HepG2 (cell line): ENCODE results near the gene ACVR1B. TPM values are rescaled to one million over a fixed set of nuclear protein-coding genes. Genes with fewer than 3 reads are reported as not detected.

Experiments
- BHLHE40 ChIP-seq: IDR thresholded peaks from 2 replicates; pipeline ENCODE4 v1.6.1; 2011; ENCODE audit warnings: low read length, improper control_type of control experiment
- EP300 ChIP-seq, 3 experiments: sonication (generic) in 1 of 3; formaldehyde crosslinking in 1 of 3; IDR thresholded peaks; 2 replicates each; pipeline versions ENCODE4 v1.5.1 to v1.6.1; 2011 to 2020; ENCODE audit warnings: low read depth in 2 of 3, low read length in 2 of 3, borderline replicate concordance in 1 of 3, improper control_type of control experiment in 1 of 3, mild to moderate bottlenecking in 1 of 3, missing genetic modification reagents in 1 of 3, moderate library complexity in 1 of 3
- HDAC6 ChIP-seq: fragments of 200-600 bp; sonication (generic); IDR thresholded peaks from 2 replicates; pipeline ENCODE4 v1.7.0; 2017; ENCODE audit warnings: mild to moderate bottlenecking, antibody characterized with exemption, low read length, low read depth
- HMGA1 ChIP-seq: sonication (generic); formaldehyde crosslinking; conservative IDR thresholded peaks from 2 replicates; pipeline ENCODE4 v1.4.0; 2020; ENCODE audit warnings: missing genetic modification reagents
- HOXD1 ChIP-seq: sonication (generic); formaldehyde crosslinking; IDR thresholded peaks from 2 replicates; pipeline ENCODE4 v1.5.0; 2020; ENCODE audit warnings: missing genetic modification reagents
- ISL2 ChIP-seq: sonication (generic); formaldehyde crosslinking; IDR thresholded peaks from 2 replicates; pipeline ENCODE4 v1.5.0; 2020; ENCODE audit warnings: missing genetic modification reagents
- KAT8 ChIP-seq: IDR thresholded peaks from 2 replicates; pipeline ENCODE4 v1.6.1; 2016; ENCODE audit warnings: missing genetic modification reagents, missing compliant biosample characterization
- SUZ12 ChIP-seq: fragments of 150-350 bp; IDR thresholded peaks from 2 replicates; pipeline ENCODE4 v1.6.1; 2014; ENCODE audit warnings: low read depth, low read length
- TOE1 ChIP-seq: sonication (generic); formaldehyde crosslinking; IDR thresholded peaks from 2 replicates; pipeline ENCODE4 v1.4.0; 2020; ENCODE audit warnings: mild to moderate bottlenecking, missing genetic modification reagents
- ZNF333 ChIP-seq: sonication (generic); formaldehyde crosslinking; IDR thresholded peaks from 2 replicates; pipeline ENCODE4 v1.4.0; 2020; ENCODE audit warnings: mild to moderate bottlenecking, missing genetic modification reagents, borderline replicate concordance
- ZNF549 ChIP-seq: sonication (generic); formaldehyde crosslinking; IDR thresholded peaks from 2 replicates; pipeline ENCODE4 v1.5.0; 2020; ENCODE audit warnings: missing genetic modification reagents
- ZNF629 ChIP-seq: sonication (generic); formaldehyde crosslinking; conservative IDR thresholded peaks from 2 replicates; pipeline ENCODE4 v1.5.0; 2020; ENCODE audit warnings: missing genetic modification reagents
- ZNF7 ChIP-seq: IDR thresholded peaks from 2 replicates; pipeline ENCODE4 v1.6.1; 2016; ENCODE audit warnings: missing biosample characterization, missing genetic modification reagents
- ZNF839 ChIP-seq: sonication (generic); formaldehyde crosslinking; IDR thresholded peaks from 2 replicates; pipeline ENCODE4 v1.4.0; 2020; ENCODE audit warnings: missing genetic modification reagents, mild to moderate bottlenecking, borderline replicate concordance
- polyA plus RNA-seq, 8 experiments: library from polyadenylated mRNA; depleted of rRNA in 3 of 8; stranded (reverse) in 7 of 8; unstranded in 1 of 8; fragments of >200 nt; fragmentation: Illumina TruSeq in 4 of 8; extraction: Trizol in 4 of 8; gene quantifications; 2 replicates each; pipeline versions ENCODE4 v1.2.1 to v1.2.3, GENCODE V29; 2011 to 2016; ENCODE audit warnings: low read depth in 4 of 8, missing spikeins in 1 of 8, mixed read lengths in 1 of 8; ENCODE audit not compliant: insufficient read depth in 1 of 8
- total RNA-seq, 5 experiments: library from RNA; depleted of rRNA; stranded (reverse); fragments of >200 nt; fragmentation: Illumina TruSeq; extraction: Trizol; gene quantifications; 2 replicates each; pipeline ENCODE4 v1.2.3, GENCODE V29; 2016; ENCODE audit warnings: low read depth in 1 of 5
- TF ChIP-seq, protein P1 (sequence below): sonication (generic); formaldehyde crosslinking; IDR thresholded peaks from 2 replicates; pipeline ENCODE4 v1.9.0; 2022; ENCODE audit warnings: low read depth, missing genetic modification reagents
- TF ChIP-seq, protein P2 (sequence below): fragments of 450-650 bp; IDR thresholded peaks from 2 replicates; pipeline ENCODE4 v1.6.1; 2017
- TF ChIP-seq, protein P3 (sequence below): sonication (generic); formaldehyde crosslinking; IDR thresholded peaks from 2 replicates; pipeline ENCODE4 v1.4.0; 2020; ENCODE audit warnings: mild to moderate bottlenecking, missing genetic modification reagents
- TF ChIP-seq, protein P4 (sequence below): sonication (generic); formaldehyde crosslinking; IDR thresholded peaks from 2 replicates; pipeline ENCODE4 v1.4.0; 2020; ENCODE audit warnings: missing genetic modification reagents
- TF ChIP-seq, protein P5 (sequence below): IDR thresholded peaks from 2 replicates; pipeline ENCODE4 v1.6.1; 2016; ENCODE audit warnings: control low read depth
- TF ChIP-seq, protein P6 (sequence below): sonication (generic); formaldehyde crosslinking; IDR thresholded peaks from 2 replicates; pipeline ENCODE4 v1.8.1; 2023; ENCODE audit warnings: mild to moderate bottlenecking, missing genetic modification reagents, borderline replicate concordance

The ACVR1B gene
- total and polyA plus RNA-seq, 2 of the 13 experiments (the other 11 are each of a cell fraction or from before 2014, with no cell fraction given) = 8.9 to 12.1 TPM

DNA sequence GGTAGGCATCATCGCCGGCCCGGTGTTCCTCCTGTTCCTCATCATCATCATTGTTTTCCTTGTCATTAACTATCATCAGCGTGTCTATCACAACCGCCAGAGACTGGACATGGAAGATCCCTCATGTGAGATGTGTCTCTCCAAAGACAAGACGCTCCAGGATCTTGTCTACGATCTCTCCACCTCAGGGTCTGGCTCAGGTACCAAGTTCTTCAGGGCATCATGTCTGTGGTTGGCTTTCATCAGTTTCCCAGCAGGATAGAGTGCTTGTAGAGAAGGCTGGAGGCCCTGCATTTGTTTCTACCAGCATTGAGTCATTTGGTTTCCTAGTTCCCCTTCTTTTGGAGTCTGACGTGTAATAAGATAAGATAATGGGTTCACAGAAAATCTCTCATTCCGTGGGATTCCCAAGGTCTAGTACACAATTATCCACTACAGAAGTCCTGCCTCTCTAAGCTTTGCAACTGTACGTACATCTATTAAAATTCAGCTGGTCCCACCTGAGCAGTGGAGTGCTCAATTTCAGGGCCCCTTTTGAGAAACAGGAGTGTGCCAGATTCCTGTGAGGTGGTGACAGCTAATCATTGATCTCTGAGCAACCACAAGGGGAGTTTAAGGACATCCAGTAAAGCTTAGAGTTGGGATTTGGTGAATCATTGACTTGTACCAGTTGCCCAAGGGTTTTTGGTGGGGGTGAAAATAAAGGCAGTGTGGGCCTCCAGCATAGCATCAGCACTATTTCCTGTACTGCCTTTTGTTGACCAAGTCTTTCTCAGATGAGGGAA, 25.1 kb downstream of the ACVR1B start (continued):
- TF ChIP-seq BHLHE40 = no peak
- no peak for TF ChIP-seq TOE1 (CRISPR knock-in tag)
- TF ChIP-seq SUZ12 = no peak
- no peak for TF ChIP-seq ZNF629 (CRISPR knock-in tag)
- no peak for TF ChIP-seq HOXD1 (CRISPR knock-in tag)
- TF ChIP-seq, protein P1, sequence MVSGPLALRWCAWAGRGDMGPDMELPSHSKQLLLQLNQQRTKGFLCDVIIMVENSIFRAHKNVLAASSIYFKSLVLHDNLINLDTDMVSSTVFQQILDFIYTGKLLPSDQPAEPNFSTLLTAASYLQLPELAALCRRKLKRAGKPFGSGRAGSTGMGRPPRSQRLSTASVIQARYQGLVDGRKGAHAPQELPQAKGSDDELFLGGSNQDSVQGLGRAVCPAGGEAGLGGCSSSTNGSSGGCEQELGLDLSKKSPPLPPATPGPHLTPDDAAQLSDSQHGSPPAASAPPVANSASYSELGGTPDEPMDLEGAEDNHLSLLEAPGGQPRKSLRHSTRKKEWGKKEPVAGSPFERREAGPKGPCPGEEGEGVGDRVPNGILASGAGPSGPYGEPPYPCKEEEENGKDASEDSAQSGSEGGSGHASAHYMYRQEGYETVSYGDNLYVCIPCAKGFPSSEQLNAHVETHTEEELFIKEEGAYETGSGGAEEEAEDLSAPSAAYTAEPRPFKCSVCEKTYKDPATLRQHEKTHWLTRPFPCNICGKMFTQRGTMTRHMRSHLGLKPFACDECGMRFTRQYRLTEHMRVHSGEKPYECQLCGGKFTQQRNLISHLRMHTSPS = 0 out of 2 replicates have a peak, but pooled peaks have one; percentile 36
- peak in 1 of 2 experiments; percentile 45; a peak in 1 of 4 replicates for TF ChIP-seq EP300 (IDR thresholded peaks at IDR 0.05; ENCODE audit: low read depth in 2 of 2, low read length in 2 of 2)
- no peak for TF ChIP-seq EP300 (CRISPR knock-in tag; IDR thresholded peaks at IDR 0.05; ENCODE audit: borderline replicate concordance)
- TF ChIP-seq HDAC6 = no peak
- TF ChIP-seq HMGA1 (CRISPR knock-in tag) = no peak
- peak; percentile 23; the same call in 1 of the 2 replicates for TF ChIP-seq KAT8 (CRISPR knock-in tag)
- TF ChIP-seq, protein P2, sequence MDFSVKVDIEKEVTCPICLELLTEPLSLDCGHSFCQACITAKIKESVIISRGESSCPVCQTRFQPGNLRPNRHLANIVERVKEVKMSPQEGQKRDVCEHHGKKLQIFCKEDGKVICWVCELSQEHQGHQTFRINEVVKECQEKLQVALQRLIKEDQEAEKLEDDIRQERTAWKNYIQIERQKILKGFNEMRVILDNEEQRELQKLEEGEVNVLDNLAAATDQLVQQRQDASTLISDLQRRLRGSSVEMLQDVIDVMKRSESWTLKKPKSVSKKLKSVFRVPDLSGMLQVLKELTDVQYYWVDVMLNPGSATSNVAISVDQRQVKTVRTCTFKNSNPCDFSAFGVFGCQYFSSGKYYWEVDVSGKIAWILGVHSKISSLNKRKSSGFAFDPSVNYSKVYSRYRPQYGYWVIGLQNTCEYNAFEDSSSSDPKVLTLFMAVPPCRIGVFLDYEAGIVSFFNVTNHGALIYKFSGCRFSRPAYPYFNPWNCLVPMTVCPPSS = no peak
- TF ChIP-seq, protein P3, sequence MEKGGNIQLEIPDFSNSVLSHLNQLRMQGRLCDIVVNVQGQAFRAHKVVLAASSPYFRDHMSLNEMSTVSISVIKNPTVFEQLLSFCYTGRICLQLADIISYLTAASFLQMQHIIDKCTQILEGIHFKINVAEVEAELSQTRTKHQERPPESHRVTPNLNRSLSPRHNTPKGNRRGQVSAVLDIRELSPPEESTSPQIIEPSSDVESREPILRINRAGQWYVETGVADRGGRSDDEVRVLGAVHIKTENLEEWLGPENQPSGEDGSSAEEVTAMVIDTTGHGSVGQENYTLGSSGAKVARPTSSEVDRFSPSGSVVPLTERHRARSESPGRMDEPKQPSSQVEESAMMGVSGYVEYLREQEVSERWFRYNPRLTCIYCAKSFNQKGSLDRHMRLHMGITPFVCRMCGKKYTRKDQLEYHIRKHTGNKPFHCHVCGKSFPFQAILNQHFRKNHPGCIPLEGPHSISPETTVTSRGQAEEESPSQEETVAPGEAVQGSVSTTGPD (CRISPR knock-in tag) = peak; percentile 85
- no peak for TF ChIP-seq ZNF7 (CRISPR knock-in tag)
- 0 out of 2 replicates have a peak, but pooled peaks have one; percentile 54 for TF ChIP-seq ISL2 (CRISPR knock-in tag)
- TF ChIP-seq, protein P4, sequence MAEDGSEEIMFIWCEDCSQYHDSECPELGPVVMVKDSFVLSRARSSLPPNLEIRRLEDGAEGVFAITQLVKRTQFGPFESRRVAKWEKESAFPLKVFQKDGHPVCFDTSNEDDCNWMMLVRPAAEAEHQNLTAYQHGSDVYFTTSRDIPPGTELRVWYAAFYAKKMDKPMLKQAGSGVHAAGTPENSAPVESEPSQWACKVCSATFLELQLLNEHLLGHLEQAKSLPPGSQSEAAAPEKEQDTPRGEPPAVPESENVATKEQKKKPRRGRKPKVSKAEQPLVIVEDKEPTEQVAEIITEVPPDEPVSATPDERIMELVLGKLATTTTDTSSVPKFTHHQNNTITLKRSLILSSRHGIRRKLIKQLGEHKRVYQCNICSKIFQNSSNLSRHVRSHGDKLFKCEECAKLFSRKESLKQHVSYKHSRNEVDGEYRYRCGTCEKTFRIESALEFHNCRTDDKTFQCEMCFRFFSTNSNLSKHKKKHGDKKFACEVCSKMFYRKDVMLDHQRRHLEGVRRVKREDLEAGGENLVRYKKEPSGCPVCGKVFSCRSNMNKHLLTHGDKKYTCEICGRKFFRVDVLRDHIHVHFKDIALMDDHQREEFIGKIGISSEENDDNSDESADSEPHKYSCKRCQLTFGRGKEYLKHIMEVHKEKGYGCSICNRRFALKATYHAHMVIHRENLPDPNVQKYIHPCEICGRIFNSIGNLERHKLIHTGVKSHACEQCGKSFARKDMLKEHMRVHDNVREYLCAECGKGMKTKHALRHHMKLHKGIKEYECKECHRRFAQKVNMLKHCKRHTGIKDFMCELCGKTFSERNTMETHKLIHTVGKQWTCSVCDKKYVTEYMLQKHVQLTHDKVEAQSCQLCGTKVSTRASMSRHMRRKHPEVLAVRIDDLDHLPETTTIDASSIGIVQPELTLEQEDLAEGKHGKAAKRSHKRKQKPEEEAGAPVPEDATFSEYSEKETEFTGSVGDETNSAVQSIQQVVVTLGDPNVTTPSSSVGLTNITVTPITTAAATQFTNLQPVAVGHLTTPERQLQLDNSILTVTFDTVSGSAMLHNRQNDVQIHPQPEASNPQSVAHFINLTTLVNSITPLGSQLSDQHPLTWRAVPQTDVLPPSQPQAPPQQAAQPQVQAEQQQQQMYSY = no peak
- TF ChIP-seq, protein P5, sequence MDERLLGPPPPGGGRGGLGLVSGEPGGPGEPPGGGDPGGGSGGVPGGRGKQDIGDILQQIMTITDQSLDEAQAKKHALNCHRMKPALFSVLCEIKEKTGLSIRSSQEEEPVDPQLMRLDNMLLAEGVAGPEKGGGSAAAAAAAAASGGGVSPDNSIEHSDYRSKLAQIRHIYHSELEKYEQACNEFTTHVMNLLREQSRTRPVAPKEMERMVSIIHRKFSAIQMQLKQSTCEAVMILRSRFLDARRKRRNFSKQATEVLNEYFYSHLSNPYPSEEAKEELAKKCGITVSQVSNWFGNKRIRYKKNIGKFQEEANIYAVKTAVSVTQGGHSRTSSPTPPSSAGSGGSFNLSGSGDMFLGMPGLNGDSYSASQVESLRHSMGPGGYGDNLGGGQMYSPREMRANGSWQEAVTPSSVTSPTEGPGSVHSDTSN (CRISPR knock-in tag) = no peak
- TF ChIP-seq ZNF549 = no peak
- no peak for TF ChIP-seq ZNF333 (CRISPR knock-in tag)
- no peak for TF ChIP-seq ZNF839 (CRISPR knock-in tag)
- TF ChIP-seq, protein P6, sequence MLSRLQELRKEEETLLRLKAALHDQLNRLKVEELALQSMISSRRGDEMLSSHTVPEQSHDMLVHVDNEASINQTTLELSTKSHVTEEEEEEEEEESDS (CRISPR knock-in tag) = no peak
